Stomach (tissue), 9 donors: ENCODE measurements around the gene TCF7. TPM values are rescaled to one million over a fixed set of nuclear protein-coding genes. Genes with fewer than 3 reads are reported as not detected.
A peak's percentile ranks its signal among the peaks of the same experiment; 100 is the strongest.

Experiments used
- DNase-seq, 2 donors: peaks; one replicate each; pipeline versions ENCODE4 v3.0.0 to v3.0.0-alpha.2; 2013 to 2019
- H3K27ac ChIP-seq, 5 donors: fragments of 200-600 bp in 4 of 5; sonication (generic) in 4 of 5; one replicate each; pipeline ENCODE4 v1.5.1; 2013 to 2019; ENCODE audit warnings: mild to moderate bottlenecking in 1 of 5, moderate library complexity in 1 of 5
- H3K27me3 ChIP-seq, 3 donors: fragments of 200-600 bp; sonication (generic); one replicate each; pipeline ENCODE4 v1.5.1; 2017 to 2019; ENCODE audit warnings: mixed run types in 1 of 3
- H3K36me3 ChIP-seq, 4 donors: fragments of 200-600 bp; sonication (generic); 1 replicate in 3 of 4; 2 replicates in 1 of 4; pipeline ENCODE4 v1.5.1; 2016 to 2019
- H3K4me1 ChIP-seq, 4 donors: fragments of 200-600 bp; sonication (generic); one replicate each; pipeline ENCODE4 v1.5.1; 2016 to 2019
- H3K4me3 ChIP-seq, 4 donors: fragments of 200-600 bp; sonication (generic) in 3 of 4; one replicate each; pipeline ENCODE4 v1.5.1; 2016 to 2019; ENCODE audit warnings: mild to moderate bottlenecking in 1 of 4
- H3K9me3 ChIP-seq, 4 donors: fragments of 200-600 bp; sonication (generic); one replicate each; pipeline ENCODE4 v1.5.1; 2016 to 2019
- CTCF ChIP-seq, 7 experiments: fragments of 450-650 bp in 4 of 7; fragments of 200-600 bp in 3 of 7; sonication (generic) in 3 of 7; IDR thresholded peaks; one replicate each; pipeline ENCODE4 v1.5.1; 2016 to 2019; ENCODE audit warnings: antibody characterized with exemption in 7 of 7, control low read depth in 2 of 7, mild to moderate bottlenecking in 1 of 7
- EP300 ChIP-seq: sonication (generic); formaldehyde crosslinking; IDR thresholded peaks from one replicate; pipeline ENCODE4 v1.6.1; 2017; ENCODE audit warnings: antibody characterized with exemption
- POLR2A ChIP-seq, 4 donors: fragments of 450-650 bp; IDR thresholded peaks; one replicate each; pipeline ENCODE4 v1.6.1; 2016; ENCODE audit warnings: antibody characterized with exemption in 4 of 4, control low read depth in 2 of 4, mild to moderate bottlenecking in 1 of 4, moderate library complexity in 1 of 4
- POLR2AphosphoS5 ChIP-seq, 3 donors: sonication (generic); formaldehyde crosslinking; IDR thresholded peaks; one replicate each; pipeline ENCODE4 v1.6.1; 2016; ENCODE audit warnings: antibody characterized with exemption in 3 of 3
- WGBS, 5 donors: extraction: QIAGEN DNeasy Blood & Tissue Kit in 3 of 5; methylation state at CpG; one replicate each; pipeline versions ENCODE4 v1.1.5 to v1.1.7; 2013 to 2018; 5-methylcytosine and 5-hydroxymethylcytosine counted together
- intact Hi-C: fragments of 100-400 bp; cut with DNase I; formaldehyde crosslinking; loops from one replicate; pipeline ENCODE4 v1.15.1; 2023; ENCODE audit warnings: low total_unique reads
- polyA plus RNA-seq, 3 donors: library from polyadenylated mRNA; stranded (reverse); fragments of 200-250 nt; gene quantifications; one replicate each; pipeline ENCODE4 v1.2.3, GENCODE V29; 2013
- total RNA-seq, 5 donors: library from RNA; depleted of rRNA; stranded (reverse); fragments of >200 nt; gene quantifications; one replicate each; pipeline versions ENCODE4 v1.1.0 to v1.2.3, GENCODE V29; 2014 to 2016
- donor health status: healthy with polysubstance abuse.
- donor health status: Bipolar disorder and iron deficiency.
- donor health status: healthy.

Gene TCF7
- total and polyA plus RNA-seq, 8 donors, result 3.7 to 13.3 (median 5.4) TPM; not detected in 1

GRCh38 chr5:134125039-134126015 is 10.8 kb downstream of the TCF7 start:
- no peak overlapping the region for H3K4me3 ChIP-seq
- 24 to 36% (median 26%) methylated on average over 10 to 14 of the region's 14 CpGs for WGBS, 5 donors

GRCh38 chr5:134127376-134127861 is 12.9 kb downstream of the TCF7 start:
- peak in 1 of 2 donors; percentile 49 for DNase-seq
- no peak for TF ChIP-seq POLR2A (IDR thresholded peaks at IDR 0.05)
- no peak for TF ChIP-seq CTCF (IDR thresholded peaks at IDR 0.05)
- no peak for TF ChIP-seq POLR2AphosphoS5 (IDR thresholded peaks at IDR 0.05)
- TF ChIP-seq EP300, result no peak
- Histone ChIP-seq H3K27ac (no peak overlapping the region), H3K36me3 (peaks cover 0 to 43% (median 35%) of the 10 kb centered on the region in 4 donors), H3K4me1 (peaks cover 33 to 77% (median 43%) of the 10 kb centered on the region in 4 donors), H3K9me3 (no peaks in the 10 kb centered on the region), H3K4me3 (no peak overlapping the region), H3K27me3 (no peaks in the 10 kb centered on the region)
- 44 to 64% (median 59%) methylated on average over 15 of the region's 15 CpGs for WGBS, 5 donors
- intact Hi-C loops, result no loop called here

More at GRCh38 chr5:134125039-134126015, 10.8 kb downstream of the TCF7 start:
- Histone ChIP-seq H3K36me3 (peaks cover 0 to 25% (median 20%) of the 10 kb centered on the region in 4 donors), H3K27me3 (no peaks in the 10 kb centered on the region), H3K4me1 (peaks cover 29 to 69% (median 37%) of the 10 kb centered on the region in 4 donors), H3K27ac (peak overlapping the region in 4 of 5 donors; percentile 18 to 72 (median 66)), H3K9me3 (no peaks in the 10 kb centered on the region)
- peak; percentile 73 to 76 for DNase-seq
- TF ChIP-seq EP300, result no peak
- no peak for TF ChIP-seq POLR2AphosphoS5 (IDR thresholded peaks at IDR 0.05)
- TF ChIP-seq POLR2A (IDR thresholded peaks at IDR 0.05), result no peak
- no peak for TF ChIP-seq CTCF (IDR thresholded peaks at IDR 0.05)
- intact Hi-C loops, result no loop called here

- TF ChIP-seq POLR2A (IDR thresholded peaks at IDR 0.05), result no peak
- no peak for TF ChIP-seq POLR2AphosphoS5 (IDR thresholded peaks at IDR 0.05)
- no peak for TF ChIP-seq CTCF (IDR thresholded peaks at IDR 0.05)
- no peak for TF ChIP-seq EP300
- 74 to 88% (median 77%) methylated on average over 17 to 18 of the region's 18 CpGs for WGBS, 5 donors
- H3K27ac ChIP-seq, result no peak overlapping the region
- peaks cover 0 to 48% (median 35%) of the 10 kb centered on the region in 4 donors for H3K36me3 ChIP-seq
- no peaks in the 10 kb centered on the region for H3K9me3 ChIP-seq
- DNase-seq, result no peak
- H3K4me1 ChIP-seq, result peaks cover 33 to 77% (median 47%) of the 10 kb centered on the region in 4 donors
- no peak overlapping the region for H3K4me3 ChIP-seq
- H3K27me3 ChIP-seq, result no peaks in the 10 kb centered on the region
- intact Hi-C loops, result no loop called here
Measured at GRCh38 chr5:134127988-134128647, 13.6 kb downstream of the TCF7 start.

GRCh38 chr5:134128648-134128995 is 14.1 kb downstream of the TCF7 start:
- Histone ChIP-seq H3K27me3 (no peaks in the 10 kb centered on the region), H3K4me3 (no peak overlapping the region), H3K9me3 (no peaks in the 10 kb centered on the region), H3K4me1 (peaks cover 33 to 75% (median 48%) of the 10 kb centered on the region in 4 donors), H3K36me3 (peaks cover 0 to 49% (median 35%) of the 10 kb centered on the region in 4 donors), H3K27ac (no peak overlapping the region)
- TF ChIP-seq EP300 (no peak), CTCF (IDR thresholded peaks at IDR 0.05) (no peak), POLR2A (IDR thresholded peaks at IDR 0.05) (no peak), POLR2AphosphoS5 (IDR thresholded peaks at IDR 0.05) (no peak)
- DNase-seq, result no peak
- 75 to 89% (median 86%) methylated on average over 5 of the region's 5 CpGs for WGBS, 5 donors
- intact Hi-C loops, result no loop called here
